GM21367 (cell line): ENCODE results near the gene PTPRR.

Experiments
- ATAC-seq: cut with Tn5 transposase; IDR thresholded peaks from one replicate; pipeline ENCODE4 v1.9.1; 2021; ENCODE audit not compliant: unreplicated experiment

PTPRR gene

GRCh38 chr12:70806043-70806442 lies 114.5 kb downstream of the PTPRR start:
- no peak for ATAC-seq

- no peak for ATAC-seq
Measured at GRCh38 chr12:70798016-70798783, 122.3 kb downstream of the PTPRR start.

DNA sequence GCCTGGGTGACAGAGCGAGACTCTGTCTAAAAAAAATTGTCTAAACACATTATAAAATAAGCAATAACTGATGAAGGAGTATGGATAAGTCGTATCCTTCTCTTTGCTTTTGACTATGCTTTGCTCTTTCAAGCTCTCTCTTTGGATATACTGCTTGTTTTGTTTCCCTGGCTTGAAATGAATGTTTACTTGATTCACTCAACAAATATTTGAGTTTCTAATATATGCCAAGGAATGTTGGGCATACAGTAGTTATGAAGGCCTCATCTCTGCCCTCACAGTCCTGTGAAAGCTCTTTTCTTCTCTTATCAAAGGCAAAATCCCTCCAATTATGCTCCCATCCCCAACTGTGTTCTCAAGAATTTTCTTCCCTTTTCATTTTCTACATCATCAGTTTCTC lies 123.5 kb downstream of the PTPRR start:
- no peak for ATAC-seq

- no peak for ATAC-seq
Measured at GRCh38 chr12:70795608-70796007, 124.9 kb downstream of the PTPRR start.

DNA sequence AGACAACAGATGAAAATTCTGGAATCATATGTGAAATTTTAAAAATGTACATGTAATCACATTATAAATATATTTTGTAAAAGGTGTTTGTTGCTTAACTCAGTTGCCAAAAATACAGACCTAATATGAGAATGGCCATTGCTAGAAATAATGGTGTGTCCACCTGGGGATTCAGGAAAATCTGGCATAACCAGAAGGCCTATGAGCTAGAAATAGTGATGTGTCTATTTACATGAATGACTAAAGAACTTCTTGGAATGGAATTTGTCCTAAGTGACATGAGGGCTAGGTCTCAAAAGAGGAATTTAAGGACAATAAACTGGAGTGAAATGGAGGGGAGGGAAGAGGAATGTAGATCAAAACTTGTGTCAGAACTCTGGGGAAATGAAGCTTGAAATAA lies 126.4 kb downstream of the PTPRR start:
- no peak for ATAC-seq

DNA sequence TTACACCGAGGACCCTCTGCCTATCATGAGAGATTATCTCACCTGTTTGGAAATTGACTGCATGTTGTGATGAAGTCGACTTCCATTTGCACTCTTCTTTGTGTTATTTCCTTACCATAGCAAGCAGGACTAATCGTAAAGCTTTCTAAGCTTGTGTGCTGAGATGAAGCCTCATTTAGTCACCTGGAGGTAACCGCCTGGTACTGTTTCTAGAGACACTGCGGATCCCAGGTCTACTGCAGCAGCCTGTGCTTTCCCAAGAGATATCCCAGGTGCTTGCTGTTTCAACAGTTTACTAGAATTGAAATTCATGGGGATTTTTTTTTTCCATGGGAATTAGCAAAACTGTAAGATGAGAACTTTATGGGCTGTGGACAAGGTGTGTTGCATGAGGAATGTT lies 131.8 kb downstream of the PTPRR start:
- no peak for ATAC-seq

DNA sequence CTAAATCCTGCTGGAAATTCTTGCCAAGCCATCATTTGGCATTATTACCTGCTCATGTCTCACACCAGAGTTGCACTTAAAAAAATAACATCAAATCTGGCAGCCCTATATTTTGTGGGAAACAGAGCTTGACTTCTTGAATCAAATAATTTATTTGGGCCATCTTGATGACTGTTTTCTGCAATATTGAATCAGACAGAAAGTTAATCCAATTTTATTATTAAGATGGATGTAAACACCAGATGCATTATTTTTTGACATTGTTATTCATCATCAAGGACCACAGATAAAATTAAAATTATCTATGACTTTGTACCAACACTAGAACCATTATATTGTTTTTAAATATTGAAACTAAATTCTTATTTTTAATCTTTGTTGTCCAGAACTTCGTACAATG lies 132.9 kb downstream of the PTPRR start:
- ATAC-seq = no peak

GRCh38 chr12:70785896-70786295 lies 134.6 kb downstream of the PTPRR start:
- ATAC-seq = no peak

DNA sequence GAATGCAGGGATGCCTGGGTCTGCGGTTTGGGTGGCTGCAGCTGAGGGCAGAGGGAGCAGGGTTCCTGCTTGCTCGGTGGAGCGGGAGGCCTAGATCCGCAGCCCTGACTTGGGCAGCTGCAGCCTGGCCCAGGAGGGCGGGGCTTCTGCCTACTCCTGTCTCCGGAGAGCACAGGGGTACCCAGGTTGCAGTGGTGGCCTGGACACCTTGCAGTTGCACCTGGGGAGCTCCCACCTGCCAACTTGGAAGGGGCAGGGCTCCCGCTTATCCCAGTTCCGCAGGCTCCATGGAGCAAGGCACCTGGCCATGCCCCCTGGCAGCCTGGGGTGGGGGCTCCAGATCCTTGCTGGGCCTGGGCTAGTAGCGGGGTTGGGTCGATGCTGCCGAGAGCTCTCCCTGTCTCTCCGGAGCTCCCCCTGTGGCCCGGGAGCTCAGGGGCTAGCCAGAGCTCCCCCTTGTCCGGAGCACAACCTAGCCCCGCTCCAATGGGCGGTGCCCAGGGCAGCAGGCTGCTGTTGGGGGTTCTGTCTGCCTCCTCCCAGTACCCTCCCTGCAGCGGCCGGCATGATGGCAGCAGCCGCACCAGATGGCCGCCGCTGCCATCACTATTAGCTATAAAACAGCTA lies 136.4 kb downstream of the PTPRR start:
- no peak for ATAC-seq

GRCh38 chr12:70783455-70783854 lies 137.1 kb downstream of the PTPRR start:
- no peak for ATAC-seq

GRCh38 chr12:70779250-70779649 lies 141.3 kb downstream of the PTPRR start:
- ATAC-seq = no peak

DNA sequence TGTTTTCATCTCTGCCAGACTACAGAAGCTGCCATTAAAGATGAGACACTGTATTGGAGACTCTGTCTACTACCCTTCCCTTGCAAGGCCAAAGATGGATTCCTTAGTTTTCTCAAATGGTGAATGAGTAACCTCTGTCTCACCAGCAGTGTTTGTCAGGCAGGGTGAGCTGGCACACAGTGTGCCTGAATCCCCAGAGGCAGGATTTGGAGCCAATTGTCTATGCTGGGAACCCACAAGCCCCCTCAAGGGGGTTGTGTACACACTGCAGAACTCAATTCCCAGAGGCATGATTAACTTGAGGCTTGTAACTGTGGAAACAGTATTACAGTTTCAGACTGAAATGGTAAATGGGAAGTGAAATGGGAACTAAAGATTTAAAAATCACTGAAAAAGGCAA lies 146.5 kb downstream of the PTPRR start:
- no peak for ATAC-seq

DNA sequence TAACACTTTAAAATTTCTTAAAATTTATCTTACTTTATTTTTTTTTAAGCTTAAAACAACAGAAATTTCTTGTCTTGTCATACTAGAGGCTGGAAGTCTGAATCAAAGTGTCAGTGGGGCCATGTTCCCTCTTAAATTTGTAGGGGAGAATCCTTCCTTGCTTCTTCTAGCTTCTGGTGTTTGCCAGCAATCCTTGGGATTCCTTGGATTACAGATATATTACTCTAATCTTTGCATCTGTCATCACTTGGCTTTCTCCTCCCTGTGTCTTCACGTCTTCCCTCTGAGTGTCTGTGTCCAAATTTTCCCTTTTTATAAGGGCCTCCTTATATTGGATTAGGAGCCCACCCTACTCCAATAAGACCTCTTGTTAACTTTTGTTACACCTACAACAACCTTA lies 147.7 kb downstream of the PTPRR start:
- no peak for ATAC-seq

- ATAC-seq = no peak
Measured at GRCh38 chr12:70771581-70771980, 149.0 kb downstream of the PTPRR start.

GRCh38 chr12:70763666-70764065 lies 156.9 kb downstream of the PTPRR start:
- ATAC-seq = no peak

DNA sequence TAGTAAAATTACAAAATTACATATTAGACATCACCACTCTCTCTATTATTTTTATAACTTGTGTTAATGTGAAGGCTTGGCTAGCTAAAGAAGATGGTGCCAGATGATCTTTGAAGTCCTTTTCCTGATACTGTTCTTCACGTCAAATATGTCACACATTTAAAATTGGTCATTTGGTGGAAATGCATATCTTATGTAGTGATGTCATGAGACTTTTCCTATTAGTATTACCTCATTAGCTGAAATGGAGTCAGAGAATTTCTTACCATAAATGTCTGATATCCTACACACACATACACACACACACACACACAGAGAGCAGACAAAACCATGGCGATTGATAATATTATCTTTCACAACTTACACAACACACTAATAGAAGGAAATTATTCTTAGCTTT lies 158.5 kb downstream of the PTPRR start:
- no peak for ATAC-seq

DNA sequence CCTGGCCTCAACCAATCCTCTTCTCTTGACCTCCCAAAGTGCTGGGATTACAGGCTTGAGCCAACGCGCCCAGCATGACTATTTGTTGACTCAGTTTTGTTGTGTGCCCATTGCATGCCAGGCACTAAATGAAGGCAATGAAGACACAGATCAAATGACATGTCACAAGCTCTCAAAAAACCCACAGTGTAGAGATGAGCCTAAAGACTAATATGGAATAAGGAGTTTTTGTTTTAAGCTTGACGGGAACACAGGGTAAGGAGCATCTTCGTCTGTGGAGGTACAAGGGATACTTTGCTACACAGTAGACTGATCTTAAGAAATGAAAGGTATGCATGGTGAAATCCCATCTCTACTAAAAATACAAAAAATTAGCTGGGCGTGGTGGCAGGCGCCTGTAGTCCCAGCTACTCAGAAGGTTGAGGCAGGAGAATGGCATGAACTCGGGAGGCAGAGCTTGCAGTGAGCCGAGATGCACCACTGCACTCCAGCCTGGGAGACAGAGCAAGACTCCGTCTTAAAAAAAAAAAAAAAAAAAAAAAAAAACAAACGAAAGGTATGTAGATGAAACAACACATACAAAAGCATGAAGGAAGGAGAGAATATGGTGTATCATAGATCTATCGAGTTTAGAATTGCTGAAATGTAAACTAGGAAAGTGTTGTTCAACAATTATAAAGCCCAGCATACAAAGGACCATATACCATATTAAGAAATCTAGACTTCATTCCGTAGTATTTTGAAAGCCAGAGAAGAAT lies 161.2 kb downstream of the PTPRR start:
- no peak for ATAC-seq

GRCh38 chr12:70758494-70758845 lies 162.1 kb downstream of the PTPRR start:
- no peak for ATAC-seq

GRCh38 chr12:70757830-70758493 lies 162.6 kb downstream of the PTPRR start:
- no peak for ATAC-seq

DNA sequence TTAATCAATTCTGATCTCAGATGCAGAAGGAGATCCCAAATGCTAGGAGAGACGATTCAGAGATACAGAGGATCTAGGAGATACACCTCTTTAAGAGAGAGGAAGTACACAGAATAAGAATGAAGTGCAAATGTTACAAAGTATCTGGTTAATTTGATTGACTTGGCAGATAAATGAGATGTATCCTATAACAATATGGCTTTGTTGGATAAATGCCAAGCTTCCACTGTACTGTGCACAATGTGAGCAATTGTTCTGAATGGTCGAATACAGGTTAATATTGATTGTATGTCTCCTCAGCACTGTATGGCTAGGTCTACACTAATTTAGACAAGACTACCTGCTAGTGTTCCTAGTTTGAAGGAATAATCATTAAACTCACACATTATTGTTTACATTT lies 163.7 kb downstream of the PTPRR start:
- ATAC-seq = no peak

DNA sequence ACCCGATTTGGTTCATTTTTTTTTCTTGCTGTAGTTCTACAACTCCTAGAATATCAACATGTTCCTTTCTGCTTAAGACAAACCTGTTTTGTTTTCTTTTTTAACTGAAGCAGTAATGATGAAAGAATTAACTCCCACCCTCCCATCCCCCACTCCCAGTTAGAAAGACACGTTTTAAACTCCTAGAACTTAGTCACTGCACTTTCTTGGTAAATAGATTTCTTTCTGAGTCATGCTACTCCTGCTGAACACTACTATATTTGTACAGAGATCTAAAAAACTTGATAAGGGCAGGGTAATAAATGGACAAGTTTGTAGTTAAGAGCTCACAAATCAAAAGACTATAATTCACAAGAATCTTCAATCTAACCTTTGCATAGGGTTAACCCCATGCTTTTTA lies 164.4 kb downstream of the PTPRR start:
- no peak for ATAC-seq

DNA sequence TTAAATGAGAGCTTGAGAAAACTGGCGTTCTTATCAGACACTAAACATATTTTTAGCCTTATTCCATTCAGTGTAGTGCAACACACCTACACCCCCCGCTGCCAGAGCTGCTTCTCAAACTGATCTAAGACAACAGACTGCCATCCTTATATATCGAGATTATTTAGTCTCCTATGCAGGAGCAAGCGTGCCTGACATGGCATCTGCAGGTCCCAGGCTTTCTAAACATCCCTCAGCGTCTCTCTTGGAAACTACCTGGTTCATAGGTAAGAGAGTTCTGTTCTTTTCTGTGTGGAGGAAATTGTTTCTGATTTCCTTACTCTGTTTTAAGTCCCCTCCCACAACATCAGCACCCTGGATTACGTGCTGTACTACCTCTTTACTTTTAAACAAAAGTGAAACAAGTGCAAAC lies 166.2 kb downstream of the PTPRR start:
- no peak for ATAC-seq
